Stimulated activated CD4-positive, alpha-beta T cell treated with anti-CD3 and anti-CD28 coated beads, Interleukin-1b, Interleukin-23, amount 100 ng/mL, for 1 hour (primary cell): ENCODE results near the gene CACNA1A.
"Not testable (repeated sequence)": the region's sequence is repeated elsewhere in the genome, so short reads cannot be mapped to it uniquely, and the experiment has no call there.

Experiments
- DNase-seq, 2 donors: peaks; one replicate each; pipeline ENCODE4 v3.0.0-alpha.2; 2020; ENCODE audit warnings: low read depth in 2 of 2

The CACNA1A gene

DNA sequence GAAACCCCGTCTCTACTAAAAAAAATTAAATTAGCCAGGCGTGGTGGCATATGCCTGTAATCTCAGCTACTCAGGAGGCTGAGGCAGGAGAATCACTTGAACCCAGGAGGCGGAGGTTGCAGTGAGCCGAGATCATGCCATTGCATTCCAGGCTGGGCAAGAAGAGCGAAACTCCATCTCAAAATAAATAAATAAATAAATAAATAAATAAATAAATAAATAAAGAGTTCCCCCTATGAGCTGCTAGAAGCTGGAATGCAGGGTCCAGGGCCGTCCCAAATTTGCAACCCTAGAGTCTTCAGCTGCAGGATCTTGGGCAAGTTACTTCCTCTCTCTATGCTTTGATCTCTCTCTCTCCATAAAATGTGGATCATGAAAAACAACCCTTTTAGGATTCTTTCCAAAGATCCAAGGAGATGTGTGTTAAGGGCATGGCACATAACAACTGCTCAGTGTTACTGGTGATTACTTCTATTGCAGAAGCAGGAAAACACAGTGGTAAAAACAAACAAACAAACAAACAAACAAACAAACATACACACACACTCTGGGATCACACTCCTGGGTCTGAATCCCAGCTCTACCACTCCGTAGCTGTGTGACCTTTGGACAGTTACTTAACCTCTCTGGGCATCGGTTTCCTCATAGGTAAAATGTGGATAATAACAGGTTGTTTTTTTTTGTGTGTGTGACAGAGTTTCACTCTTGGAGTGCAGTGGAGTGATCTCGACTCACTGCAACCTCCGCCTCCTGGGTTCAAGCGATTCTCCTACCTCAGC is 78.8 kb downstream of the CACNA1A start:
- DNase-seq, result no peak

GRCh38 chr19:13425875-13426274 is 80.4 kb downstream of the CACNA1A start:
- not testable (repeated sequence) for DNase-seq

DNA sequence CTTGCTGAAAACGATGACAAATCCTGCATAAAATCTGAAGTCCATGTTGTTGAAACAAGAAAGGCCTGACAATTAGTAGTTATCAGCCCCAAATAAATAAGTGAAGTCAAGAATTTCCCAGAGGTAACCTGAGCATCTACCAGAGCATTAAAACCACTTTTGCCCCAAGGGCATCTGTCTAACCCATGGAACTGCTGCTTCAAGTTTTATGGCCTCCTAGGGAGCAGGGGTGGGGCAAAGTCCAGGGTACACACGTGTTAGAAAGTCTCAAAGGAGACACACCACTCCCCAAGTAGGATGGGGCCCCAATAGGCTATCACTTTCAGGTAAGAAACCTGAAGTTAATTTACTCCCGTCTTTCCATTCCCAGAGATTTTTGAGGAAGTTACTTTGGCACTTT is 81.1 kb downstream of the CACNA1A start:
- DNase-seq, result no peak

GRCh38 chr19:13420780-13421179 is 85.5 kb downstream of the CACNA1A start:
- no peak for DNase-seq

DNA sequence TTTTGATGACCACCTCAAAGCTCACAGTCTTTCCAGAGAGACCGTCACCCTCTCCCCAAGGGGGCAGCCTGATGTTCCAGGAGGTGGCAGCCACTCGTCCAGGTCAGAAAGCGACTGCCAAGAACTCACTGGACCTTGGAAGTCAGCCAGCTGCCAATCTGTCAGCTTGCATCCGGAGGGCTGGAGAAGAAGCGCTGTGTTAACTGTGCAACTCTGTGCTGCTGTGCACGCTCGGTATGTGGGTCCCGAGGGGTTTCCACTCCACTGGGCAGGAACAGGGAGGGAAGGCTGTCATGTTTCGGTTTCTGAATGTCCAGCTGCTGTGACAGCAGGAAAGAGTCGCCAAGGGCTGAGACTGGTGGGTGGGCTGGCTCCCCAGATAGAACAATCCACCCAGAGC is 89.2 kb downstream of the CACNA1A start:
- DNase-seq, result no peak

DNA sequence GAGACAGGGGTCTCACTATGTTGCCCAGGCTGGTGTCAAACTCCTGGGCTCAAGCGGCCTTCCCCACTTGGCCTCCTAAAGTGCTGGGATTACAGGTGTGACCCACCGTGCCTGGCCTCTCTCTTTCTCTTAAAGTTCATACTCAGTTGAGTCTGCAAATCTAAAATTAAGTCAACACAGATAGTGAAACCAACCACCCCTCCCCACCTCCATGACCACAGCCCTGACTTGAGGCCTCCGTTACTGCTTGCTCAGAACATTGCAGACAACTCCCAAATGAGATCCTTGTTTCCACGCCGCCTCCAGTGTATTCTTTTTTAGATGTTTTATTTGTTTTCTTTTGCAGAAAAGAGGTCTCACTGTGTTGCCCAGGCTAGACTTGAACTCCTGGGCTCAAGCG is 94.4 kb downstream of the CACNA1A start:
- DNase-seq, result no peak

DNA sequence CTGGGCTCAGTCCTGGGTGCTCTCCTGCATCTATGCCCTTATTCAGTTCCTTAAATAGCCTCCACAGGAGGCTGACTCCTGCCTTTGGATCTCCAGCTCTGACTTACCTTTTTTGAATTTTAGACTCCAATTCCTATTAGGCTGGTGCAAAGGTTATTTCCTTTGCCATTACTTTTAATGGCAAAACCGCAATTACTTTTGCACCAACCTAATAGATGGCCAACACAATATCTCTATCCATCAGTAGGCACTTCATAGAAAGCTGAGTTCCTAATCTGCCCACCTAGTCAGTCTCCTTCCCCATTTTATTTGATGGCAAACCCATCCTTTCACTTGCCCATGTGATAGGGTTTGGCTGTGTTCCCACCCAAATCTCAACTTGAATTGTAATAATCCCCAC is 95.3 kb downstream of the CACNA1A start:
- no peak for DNase-seq

DNA sequence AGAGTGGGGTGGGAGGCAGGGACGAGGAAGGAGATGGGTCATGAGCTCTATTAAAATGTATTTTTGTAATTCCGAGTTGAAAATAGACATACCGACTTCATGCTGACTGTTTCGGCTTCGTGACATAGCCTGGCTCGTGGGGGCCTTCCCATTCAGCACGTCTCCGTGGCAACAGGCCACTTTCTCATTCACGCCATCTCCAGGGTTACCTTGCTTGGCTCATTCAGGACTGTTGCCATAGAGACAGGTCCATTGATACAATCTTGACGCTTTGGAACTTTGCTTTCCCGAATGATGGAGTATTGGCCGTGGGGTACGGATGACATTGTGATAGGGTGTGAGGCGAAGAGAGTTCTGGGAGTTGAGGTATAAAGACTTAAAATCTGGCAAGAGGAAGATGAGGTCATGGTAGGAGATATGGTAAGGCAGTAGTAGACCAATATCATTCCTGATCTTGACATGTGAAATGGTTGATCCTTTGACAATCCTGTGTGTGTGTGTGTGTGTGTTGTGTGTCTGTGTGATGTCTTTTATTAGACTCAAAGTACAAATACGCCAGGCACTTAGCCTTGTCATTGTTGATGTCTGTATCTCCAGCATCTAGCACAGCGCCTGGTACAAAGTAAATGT is 97.3 kb downstream of the CACNA1A start:
- no peak for DNase-seq

GRCh38 chr19:13404236-13404635 is 102.0 kb downstream of the CACNA1A start:
- DNase-seq, result no peak

DNA sequence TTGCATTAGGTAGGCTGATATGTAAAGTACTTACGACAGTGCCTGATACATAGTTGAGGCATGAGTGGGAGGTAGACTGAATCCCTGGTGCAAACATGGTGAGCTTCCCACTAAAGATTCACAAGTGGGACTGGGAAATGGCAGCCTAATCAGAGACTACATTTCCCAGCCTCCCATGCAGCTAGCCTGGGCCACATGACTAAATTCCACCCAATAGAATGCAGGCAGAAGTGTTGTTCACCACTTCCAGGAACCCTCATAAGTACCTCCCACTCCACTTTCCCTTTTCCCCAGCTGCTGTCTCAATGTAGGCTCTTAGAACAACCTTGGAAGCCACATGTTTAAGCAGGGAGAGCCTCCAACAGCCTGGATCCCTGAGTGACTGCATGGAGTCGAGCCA is 104.9 kb downstream of the CACNA1A start:
- no peak for DNase-seq

- DNase-seq, result no peak
Observed at GRCh38 chr19:13400296-13400695, 106.0 kb downstream of the CACNA1A start.

DNA sequence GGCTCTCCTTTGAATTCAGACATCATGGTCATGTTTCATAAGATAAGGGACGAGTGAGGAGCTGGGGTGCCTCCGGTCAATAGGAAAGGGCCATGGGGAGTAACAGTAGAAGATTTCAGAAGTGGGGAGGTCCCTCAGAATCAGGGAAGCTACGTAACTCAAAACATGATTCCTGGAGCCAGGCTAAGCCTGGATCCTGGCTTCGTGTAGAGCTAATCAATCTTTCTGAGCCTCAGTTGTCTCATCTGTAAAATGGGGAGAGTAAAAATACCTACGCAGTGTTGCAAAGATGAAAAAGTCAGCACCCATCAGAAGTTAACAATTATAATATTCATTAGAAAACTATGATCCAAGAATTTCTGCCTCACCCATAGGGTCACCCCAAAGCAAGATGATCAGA is 106.5 kb downstream of the CACNA1A start:
- DNase-seq, result no peak

DNA sequence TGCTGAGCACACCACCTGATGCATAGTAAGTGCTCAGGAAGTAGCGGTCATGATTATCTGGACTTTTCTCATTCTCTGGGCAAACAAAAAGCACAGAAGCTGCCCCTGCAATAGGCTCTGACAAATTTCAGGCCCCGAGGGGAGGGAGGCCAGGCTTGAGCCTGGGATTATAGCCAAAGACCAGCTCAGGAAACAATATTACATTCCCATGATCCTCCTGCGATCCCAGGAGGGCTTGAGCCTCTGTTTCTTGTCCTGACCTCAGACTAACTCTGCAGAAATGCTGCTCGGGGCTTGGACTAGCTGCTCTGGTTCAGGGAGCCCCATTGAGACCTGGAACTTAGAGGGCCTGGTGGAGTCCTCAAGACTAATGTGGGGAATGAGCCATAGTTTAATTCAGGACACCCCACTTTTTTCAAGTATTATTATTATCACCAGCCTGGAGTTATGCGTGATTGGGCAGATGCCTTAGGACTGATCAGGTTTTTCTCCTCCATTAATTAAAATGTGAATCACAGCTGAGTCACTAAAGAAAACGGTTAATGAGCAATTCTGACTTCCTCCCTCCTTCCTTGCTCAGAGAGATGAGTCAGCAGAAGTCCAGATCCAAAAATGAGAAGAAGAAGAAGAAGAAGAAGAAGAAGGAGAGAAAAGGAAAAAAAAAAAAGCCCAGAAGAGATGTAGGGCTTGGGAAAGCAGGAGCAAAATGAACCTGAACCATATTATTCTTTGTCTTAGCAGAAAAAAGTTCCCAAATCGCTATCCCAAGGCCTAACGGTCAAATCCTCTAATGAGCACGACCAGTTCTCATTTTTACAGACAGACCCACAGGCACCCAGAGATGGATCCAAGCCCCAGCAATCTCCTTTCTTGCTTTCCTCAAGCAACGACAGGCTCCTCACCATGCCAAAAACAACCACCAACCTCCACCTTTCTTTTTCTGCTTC is 107.2 kb downstream of the CACNA1A start:
- DNase-seq, result no peak

DNA sequence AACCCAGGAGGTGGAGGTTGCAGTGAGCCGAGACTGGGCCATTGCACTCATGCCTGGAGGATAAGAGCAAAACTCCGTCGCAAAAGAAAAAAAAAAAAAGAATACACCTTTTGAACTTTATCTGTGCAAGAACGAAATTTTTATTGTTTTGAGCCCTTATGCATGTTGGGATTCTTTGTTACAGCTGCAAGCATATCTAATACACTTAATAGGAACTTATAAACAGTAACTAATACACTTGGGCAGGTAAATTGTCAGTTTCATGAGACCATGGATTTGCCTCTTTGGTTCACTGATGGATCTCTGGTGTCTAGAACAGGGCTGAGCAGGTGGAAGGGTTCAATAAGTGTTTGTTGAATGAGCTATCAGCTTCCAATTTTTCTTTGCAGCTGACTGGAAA is 108.1 kb downstream of the CACNA1A start:
- no peak for DNase-seq

DNA sequence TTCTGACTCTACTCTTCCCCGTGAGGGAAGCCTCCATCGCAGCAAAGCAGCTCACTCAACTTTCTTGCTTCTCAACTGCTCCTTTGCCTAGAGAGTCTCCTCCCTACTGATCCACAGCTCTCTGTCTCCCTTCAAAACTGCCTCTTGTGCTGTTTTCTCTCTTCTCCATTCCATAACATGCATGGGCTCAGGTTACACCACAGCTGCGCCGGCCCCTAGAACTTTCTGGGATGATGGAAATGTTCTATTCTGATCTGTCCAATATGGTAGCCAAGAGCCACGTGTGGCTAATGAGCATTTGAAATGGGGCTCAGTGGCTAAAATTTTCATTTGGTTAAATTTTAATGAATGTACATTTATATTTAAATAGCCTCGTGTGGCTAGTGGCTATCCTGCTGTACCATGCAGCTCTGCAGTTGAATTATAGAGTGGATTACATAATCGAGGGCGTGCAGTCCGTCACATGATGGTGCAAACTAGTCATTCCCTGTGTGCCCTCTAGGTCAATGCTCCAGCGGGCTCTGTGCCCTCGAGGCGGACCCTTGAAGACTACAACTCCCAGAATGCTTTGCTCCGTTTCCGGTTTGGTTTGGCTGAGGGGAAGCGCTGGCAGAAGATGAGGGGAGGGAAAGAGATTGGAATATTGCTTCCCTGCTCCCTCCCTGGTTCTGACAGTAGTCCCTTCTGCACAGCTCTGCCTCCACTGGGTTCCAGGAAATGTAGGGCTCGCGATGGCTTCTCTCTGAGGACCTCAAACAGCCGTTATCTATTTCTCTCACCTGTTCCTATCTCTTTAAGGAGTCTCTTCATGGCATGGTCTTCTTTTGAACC is 109.8 kb downstream of the CACNA1A start:
- DNase-seq, result no peak

DNA sequence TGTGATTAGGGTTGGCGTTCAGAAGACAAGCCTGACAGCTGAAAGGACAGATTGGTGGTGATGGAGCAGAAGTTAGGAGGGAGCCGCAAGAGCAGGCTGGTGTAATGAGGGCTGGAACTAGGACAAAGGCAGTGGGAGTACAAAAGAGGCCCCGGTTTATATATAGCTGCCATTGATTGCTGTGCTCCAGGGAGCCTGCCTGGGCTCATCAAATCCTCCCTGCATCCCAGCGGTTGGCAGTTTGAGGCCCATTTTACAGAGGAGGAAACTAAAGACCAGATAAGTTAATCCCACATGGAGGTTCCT is 123.7 kb downstream of the CACNA1A start:
- DNase-seq, result no peak

- no peak for DNase-seq
Observed at GRCh38 chr19:13381827-13382632, 124.2 kb downstream of the CACNA1A start.

GRCh38 chr19:13376537-13376936 is 129.7 kb downstream of the CACNA1A start:
- no peak for DNase-seq

GRCh38 chr19:13373599-13373998 is 132.7 kb downstream of the CACNA1A start:
- DNase-seq, result no peak

GRCh38 chr19:13370948-13371347 is 135.3 kb downstream of the CACNA1A start:
- DNase-seq, result no peak
